HG02678 (cell line): ENCODE measurements around the gene TMEM131.
A peak's percentile ranks its signal among the peaks of the same experiment; 100 is the strongest.

Experiments used
- ATAC-seq: cut with Tn5 transposase; IDR thresholded peaks from one replicate; pipeline ENCODE4 v1.9.1; 2021; ENCODE audit warnings: mild to moderate bottlenecking, moderate library complexity; ENCODE audit not compliant: unreplicated experiment

The TMEM131 gene

DNA sequence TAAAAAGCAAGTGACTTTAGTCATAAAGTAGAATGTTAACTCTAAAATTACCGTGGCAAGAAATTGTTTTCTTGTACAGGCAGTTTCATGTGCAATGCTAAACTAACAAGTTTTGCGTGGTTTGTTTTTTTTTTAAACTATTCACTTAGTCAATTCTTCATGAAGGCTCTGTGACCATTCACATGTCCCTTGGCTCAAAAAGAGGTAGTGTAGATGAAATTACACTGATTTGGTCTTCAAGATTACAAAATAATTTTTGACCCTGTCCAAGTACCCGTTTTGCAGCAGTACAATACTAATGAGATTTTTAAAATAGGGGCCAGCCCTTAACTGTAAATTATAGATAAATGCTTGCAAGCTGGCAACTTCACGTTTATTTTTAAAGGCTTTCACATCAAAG is 1.3 kb downstream of the TMEM131 start:
- no peak for ATAC-seq

DNA sequence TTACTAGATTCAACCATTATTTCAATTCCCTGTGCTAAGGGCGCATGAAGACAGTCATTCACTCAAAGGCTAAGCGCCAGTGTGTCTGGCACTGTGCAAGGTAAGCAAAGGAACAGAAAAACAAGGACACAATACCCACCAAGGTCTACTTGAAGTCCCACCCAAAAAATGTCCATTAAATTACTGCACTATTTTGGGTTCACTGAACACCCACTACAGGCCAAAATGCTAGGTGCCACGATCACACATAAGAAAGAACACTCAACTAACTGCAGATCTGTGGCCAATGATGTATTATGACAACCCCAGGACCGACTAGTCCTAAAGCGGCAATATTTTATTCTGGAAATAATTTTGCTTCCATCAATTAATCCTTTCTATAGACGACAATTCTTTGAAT is 1.8 kb downstream of the TMEM131 start:
- no peak for ATAC-seq

DNA sequence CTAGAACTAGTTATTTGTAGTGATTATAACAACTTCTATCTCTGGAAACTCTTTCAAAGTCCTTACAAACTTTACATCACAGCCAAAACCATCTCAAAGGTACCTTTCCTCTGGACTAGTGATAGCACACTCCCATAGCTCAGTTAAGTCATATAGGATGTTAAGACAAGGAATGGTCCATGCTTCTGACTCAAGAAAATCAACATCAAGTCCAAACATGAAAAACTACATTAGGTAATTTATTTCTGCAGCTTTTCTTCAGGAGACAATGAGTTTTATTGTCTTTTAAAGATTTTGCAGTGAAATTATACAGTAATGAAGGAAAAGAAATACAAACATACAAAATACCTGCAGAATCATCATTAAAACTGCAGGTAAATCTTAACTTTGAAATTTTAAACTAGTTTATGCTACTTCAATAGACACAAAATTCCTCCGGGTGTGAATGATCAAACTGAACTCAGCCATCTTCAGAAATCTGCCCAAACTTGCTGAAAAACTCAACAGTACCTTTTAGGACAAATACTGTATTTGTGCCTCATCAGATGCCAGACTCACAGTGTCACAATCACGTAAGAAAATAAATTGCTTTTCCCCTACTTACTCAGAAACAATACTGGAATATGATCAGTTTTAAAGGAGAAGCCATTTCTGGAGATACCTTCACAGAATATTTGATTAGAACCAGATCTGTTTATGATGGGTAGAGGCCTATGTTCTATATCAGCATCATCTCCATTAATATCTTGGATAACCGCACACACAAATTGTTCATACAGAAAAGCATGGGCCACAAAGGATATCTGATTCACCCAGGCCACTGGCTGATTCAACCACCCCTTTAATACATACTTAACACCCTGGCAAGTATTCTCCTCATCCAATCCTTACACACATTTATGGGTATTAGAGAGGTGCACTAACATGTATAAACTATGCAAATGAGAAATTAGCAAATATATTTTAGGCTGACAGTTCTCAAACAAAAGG is 2.6 kb downstream of the TMEM131 start:
- no peak for ATAC-seq

DNA sequence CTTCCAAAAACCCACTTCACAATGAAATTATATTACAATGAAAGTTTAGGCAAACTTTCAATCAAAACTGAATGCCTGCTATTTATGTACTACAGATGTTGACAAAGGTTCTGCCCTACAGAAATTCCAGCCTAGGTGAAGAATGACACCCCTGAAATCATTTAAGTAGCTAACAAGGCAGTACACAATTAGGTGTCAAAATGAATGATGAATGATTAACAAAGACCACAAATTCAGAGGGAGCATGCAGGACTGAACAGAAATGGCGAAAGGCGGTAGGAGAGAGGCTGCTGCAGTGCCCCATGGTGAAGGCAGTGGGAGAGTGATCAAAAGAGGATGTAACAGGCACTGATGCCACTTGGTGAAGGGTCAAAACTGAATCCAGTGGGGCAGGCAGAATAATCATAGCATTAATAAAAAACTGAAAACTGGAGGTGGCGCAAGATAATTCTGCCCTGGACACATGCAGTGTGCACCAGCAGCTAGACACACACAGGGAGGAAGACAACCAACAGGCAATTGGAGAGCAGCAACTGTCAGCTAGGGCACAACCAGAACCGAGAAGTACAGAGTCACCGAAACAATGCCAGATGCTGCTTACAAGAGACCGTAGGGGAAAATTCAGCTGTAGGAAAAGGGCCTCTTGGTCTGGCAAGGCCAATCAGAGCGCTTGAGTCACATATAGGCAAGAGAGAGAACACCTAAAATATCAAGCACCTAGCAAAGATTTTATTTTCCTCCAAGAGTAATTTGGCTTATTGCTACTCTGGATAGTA is 4.5 kb downstream of the TMEM131 start:
- ATAC-seq, result no peak

DNA sequence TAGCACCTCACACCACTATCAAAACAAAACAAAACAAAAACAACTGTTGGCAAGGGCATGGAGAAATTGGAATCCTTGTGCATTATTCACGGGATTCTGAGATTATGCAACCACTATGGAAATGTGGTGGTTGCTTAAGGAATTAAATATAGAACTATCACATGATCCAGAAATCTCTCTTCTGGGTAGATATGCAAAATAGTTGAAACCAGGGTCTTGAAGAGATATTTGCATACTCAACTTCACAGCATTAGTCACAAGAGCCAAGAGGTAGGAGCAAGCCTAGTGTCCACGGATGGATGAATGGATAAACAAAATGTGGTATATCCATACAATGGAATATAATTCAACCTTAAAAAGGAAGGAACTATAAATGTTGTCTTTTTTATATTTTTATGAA is 7.0 kb downstream of the TMEM131 start:
- ATAC-seq, result no peak

DNA sequence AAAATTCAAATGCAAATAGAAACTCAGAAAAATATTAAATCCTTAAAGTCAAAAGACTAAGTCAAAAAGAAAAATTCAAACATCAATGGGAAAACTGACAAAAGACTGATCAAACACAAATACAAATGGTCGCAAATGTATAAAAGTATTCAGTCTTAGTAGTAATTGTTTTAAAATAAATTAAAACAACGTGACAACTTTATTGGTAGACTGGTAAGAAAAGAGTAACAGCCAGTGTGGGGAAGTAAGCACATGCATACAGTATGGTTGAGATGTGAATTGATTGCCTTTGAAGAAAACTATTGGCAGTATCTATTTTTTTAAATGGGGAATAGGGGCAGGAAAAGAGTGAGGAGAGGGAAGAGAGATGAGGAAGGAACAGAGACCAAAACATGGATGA is 9.8 kb downstream of the TMEM131 start:
- ATAC-seq, result no peak

DNA sequence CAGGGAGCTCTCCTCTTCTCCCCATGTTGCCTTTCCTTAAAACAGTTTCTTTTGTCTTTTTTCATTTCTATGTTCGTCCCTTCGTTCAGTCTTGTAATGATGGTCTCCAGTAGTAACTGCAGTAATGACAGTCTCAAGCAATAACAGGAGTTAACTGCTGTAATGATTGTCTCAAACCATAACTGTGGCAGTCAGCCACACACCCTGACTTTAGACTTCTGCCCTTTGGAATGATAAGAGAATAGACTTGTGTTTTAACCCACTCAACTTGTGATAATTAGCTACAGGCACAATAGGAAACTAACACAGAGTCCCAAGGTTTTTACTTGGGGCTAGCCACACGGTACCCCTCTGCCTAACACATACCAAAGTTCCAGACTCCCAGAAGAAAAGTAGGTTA is 12.1 kb downstream of the TMEM131 start:
- no peak for ATAC-seq

DNA sequence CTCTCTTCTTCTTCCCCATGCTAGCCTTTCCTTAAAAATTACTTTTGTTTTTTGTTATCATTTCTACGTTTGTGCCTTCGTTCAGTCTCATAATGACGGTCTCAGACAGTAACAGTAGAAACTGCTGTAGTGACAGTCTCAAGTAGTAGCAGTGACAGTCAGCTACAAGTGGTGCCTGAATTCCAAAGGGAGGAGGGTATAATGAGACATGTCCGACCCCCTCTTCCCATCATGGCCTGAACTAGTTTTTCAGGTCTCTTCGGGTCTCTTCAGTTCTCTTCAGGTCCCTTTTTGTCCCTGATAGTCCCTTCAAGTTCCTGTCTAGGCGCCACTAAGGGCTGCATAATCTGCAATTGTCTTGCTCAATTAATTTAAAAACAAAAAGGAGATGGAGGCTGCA is 12.6 kb downstream of the TMEM131 start:
- ATAC-seq, result no peak

DNA sequence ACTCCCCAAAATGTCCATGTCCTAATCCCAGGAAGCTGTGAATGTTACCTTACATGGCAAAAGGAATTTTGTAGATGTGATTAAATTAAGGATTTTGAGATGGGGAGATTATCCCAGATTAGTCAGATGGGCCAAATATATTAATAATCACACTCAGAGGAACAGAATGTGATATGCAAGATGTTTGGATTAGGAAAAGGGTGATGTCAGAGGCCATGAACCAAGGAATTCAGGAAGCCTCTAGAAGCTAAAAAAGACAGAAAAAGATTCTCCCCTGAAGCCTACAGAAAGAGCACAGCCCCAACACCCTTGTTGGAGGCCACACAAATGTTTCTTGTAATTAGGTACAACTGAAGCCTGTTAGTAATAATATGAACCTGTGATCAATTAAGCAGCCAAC is 13.1 kb downstream of the TMEM131 start:
- no peak for ATAC-seq

DNA sequence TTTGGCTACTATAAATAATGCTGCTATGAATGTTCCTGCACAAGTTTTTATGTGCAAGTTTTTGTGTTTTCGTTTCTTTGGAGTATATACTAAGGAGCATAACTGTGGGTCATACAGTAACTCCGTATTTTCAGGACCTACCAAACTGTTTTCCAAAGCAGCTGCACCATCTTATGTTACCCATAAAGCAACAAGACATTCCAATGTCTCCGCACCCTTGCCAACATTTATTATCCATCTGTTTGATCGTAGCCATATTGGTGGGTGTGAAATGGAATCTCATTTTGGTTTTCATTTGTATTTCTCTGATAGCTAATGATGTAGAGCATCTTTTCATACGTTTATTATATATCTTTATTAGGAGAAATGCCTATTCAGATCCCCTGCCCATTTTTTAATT is 13.8 kb downstream of the TMEM131 start:
- no peak for ATAC-seq

DNA sequence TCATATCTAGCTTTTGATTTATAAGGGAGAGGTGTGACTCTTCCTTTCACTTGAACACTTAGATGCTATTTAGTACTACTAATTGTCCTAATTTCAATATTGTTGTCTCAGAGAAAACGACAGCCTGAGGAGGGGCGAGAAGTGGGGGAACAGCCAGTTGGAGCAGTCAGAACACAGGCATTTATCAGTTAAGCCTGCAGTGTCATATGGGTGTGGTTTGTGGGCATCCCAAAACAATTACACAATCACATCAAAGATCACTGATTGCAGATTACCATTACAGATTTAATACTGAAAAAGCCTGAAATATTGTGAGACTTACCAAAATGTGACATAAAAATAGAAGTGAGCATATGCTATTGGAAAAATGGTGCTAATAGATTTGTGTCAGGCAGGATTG is 15.8 kb downstream of the TMEM131 start:
- ATAC-seq, result no peak

DNA sequence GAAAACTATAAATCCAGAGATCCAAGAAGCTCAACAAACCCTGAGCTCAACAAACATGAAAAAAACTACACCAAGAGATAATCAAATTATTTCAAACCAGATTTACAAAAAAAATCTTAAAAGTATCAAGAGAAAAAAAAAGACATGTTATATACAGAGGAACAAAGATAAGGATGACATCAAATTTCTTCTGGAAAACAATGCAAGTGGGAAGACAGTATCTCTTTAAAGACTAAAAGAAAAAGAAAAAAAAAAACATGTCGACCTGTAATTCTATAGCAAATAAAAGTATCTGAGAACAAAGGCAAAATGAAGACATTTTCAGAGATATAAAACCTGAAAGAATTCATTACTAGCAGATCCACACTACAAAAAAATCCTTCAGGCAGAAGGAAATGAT is 21.3 kb downstream of the TMEM131 start:
- ATAC-seq, result no peak

DNA sequence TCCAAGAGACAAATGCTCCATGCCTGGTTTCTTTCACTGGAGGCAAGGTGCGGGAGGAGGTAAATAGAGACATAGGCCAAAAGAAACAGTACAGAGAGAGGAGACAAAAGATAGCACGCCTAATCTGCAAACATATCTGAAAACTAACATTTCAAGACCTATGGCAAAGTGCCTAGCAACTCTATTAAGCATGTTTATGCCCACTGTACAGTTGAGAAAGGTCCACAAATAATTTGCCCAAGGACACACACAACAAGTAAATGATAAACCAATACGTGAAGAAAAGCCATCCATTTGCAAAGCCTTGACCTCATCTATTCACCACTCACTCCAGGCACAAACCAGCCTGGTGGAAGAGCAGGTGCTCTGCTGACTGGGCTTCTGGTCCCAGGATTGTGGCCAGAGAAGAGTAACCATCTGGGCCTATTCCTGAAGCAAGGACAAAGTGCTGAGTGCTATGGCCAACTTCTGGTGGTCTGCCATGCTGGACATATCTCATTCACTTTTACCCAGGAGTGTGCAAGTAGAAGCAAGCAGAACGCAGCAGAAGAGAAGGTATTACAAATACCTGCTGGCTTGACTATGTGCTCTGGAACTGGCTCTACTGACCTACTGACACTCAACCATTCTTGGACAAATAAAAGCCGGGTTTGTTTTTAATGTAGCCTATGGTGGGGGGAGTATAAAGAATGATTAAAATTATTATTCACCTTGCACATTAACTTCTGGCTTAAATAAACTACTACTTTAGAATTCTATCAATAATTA is 25.3 kb downstream of the TMEM131 start:
- ATAC-seq, result no peak

DNA sequence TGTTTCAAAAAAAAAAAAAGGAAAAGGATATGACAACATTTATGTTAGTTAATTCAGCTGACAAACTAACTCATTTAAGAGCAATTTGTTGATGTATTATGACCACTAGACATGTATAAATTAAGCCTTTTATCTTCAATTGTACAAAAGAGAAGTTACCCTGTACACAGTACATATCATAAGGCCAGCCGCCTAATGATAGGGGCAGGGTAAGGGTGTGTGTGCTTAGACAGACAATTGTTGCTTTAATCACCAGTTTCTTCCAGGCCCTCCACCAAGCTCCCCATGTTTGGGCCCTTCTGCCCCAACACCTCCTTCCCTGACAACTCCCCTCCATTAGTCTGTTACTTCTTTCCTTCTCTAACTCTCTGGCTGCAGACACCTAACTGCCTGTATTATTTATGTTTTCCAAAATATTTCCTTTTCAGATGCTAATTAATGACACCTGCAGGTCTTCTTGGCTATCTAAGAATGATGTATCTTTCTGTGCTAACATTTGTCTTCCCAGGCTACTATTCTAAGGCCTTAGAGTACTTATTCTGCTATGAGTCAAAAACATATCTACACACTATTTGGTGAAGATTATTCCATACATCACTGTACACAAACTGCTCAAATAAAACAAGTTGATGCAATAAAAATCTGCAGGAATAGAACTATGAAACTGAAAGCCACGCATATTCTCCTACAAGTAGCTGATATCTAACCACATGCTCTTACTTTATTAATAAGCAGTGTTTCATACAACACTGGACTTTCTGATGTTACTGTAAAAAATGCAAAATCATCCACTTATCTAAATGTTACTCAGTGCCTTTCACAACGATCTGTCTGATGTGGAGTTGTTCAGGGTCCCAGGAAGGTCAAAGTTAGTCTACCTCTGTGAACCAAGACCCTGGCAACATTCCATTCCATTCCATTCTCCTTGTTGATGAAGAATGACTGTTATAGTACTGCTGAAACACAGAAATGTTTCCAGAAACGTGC is 26.4 kb downstream of the TMEM131 start:
- ATAC-seq, result no peak

DNA sequence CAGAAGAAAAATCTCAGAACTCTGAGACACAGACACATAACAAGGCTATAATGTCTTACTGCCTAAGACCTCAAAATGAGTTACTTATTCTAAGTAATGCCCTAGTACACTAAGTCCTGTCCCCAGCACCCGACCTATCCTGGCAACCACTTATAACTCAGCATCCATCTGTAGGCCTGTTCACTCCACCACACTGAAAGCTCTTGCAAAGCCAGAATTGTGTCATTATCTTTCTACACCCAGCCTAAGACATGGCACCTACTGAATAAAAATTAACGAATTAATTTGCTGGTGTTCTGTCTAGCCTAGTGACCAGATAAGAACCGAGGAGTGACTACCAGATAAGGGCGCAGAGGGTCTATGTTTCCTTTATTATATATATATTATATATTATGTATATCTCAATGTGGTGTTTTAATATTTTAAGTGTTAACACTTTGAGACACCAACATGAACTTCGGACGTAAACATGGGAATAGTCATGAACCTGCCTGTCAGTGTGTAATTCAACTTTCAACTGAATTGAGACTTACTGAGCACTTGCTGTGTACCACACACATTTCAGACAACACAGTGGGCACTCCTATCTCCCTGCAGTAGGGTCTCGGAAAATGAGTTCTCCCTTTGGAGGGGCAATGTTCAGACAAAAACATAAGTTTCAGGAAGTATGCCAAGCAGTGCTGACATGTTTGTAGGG is 27.7 kb downstream of the TMEM131 start:
- no peak for ATAC-seq

DNA sequence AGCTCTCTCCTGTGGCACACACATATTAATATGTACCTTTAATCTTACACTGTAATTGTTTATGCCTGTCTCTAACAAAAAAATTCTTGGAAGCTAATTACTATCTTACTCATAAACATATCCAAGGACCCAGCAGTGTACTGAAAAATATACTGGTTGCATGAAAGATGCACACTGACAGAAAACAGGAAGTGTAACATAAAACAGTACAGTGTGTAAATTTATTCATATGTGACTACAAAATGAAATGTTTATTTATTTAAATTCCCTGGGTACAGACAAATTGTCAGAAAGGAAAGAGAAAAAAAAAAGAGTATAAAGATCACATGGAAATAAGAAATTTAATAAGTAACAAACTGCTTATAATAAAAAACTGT is 28.5 kb downstream of the TMEM131 start:
- ATAC-seq, result no peak

DNA sequence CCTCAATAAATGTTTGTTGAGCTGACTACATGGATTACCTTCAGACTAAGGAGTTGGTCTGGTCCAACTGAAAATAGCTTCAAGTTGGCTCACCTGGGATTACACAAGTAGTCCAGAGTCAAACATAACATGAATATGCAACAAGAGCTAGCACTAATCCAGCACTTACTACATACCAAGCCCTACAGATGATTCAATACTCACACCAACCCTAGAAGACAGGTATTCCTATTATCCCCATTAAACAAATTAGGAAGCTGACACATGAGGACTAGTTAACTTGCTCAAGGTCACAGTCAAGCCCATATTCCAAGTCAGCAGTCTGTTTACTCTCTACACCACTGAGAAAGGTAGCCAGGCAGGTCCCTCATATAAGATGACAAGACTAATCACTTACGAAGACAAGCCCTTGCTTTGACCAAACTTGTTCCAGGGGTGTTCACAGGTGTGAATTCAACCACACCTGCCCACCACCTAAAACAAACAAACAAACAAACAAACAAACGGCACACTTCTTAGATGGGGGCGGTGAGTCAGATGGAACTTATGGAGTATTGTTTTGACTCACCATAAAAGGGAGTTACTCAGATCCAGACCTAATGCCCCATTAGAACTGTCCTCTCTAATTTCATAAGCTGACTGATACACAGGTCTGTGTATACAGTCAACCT is 29.1 kb downstream of the TMEM131 start:
- ATAC-seq, result peak; percentile 55

DNA sequence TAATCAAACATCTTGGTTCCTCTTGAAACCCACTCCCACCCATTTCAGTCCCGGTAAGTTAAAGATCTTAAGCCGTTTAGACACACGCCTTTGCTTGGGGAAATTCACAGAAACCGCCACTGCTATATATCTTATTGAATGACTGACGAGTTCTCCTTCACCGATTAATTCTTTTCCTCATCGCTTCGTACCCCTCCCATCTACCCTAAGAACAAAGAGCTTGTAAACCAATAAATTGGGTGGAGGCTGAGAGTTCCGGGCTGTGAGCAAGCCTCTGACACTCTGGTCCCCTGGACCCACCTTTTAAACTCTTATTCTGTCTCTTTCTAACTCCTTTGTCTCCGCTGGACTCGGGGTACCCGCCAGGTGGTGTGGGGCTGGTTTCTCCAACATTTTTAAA is 30.6 kb downstream of the TMEM131 start:
- no peak for ATAC-seq

DNA sequence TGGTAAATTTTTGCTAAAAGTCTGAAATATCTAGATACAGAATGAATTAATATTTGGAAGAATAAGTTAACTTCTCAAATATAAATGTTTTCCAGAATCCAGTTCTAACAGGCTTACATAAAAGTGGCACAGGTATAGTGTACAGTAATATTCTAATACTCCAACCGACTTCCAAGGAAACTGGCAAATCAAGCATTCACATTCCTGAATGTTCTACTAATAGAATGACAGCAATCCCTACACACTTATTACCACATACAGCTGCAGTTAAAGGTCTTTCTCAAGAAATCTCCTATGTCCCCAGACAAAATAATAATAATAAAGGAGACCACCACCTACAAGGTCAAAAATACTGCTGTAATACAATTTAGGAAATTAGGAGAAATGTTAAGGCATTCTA is 31.9 kb downstream of the TMEM131 start:
- ATAC-seq, result no peak
